Activated CD4-positive, alpha-beta T cell treated with anti-CD3 and anti-CD28 coated beads, Interleukin-2, amount 50 U/mL, for 4 hours (primary cell): ENCODE data around the gene PPHLN1.
"Not testable (repeated sequence)": the region's sequence is repeated elsewhere in the genome, so short reads cannot be mapped to it uniquely, and the experiment has no call there.

ENCODE experiments used
- DNase-seq, 2 experiments: peaks; one replicate each; pipeline ENCODE4 v3.0.0-alpha.2; 2020

The PPHLN1 gene

DNA sequence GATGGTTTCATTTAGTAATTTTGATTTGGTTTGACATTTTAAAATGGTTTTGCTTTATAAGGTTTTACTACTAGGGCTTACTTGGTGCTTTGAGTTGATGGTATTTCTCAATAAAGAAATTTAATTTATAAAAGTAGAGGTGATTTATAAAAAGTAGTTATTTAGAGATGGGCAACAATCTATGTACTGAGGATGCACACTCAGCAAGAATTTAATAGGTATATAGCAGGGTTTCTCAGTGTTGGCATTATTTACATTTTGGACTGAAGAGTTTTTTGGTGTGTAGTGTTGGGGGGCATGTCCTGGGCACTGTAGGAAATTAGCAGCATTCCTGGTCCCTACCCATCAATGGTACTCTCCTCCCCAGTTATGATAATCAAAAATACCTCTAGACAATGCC, 47.7 kb downstream of the PPHLN1 start:
- DNase-seq, result no peak

GRCh38 chr12:42380733-42381132, 54.8 kb downstream of the PPHLN1 start:
- no peak for DNase-seq

GRCh38 chr12:42382013-42382696, 56.2 kb downstream of the PPHLN1 start:
- no peak for DNase-seq

DNA sequence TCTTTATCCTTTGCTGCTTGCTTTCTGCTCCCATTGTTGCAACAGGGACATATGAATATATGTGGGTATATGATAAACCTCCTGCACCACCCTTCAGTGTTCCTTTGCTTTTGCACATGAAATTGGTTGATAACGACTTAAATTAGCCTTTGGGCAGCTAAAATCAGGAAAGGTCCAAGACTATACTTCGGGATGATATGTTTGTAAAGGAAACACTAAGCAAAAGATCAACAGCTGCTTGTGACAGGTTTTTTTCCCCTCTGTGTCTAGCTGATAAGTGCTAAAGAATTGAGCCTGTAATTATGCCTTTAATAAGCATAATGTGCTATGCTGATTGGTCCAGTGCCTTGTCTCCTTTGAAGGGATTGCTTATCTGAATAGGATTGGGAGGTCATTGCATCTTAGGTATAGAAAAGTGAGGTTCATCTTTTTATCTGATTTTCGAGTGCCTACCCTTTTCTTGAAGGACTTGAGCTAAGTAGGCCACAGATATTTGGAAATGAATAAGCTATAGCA, 59.4 kb downstream of the PPHLN1 start:
- DNase-seq, result no peak

- DNase-seq, result no peak
Observed at GRCh38 chr12:42386308-42386707, 60.3 kb downstream of the PPHLN1 start.

DNA sequence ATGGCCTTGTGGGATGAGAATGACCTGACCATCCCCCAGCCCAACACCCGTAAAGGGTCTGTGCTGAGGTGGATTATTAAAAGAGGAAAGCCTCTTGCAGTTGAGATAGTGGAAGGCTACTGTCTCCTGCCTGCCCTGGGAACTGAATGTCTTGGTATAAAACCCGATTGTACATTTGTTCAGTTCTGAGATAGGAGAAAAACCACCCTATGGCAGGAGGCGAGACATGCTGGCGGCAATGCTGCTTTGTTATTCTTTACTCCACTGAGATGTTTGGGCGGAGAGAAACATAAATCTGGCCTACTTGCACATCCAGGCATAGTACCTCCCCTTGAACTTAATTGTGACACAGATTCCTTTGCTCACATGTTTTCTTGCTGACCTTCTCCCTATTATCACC, 62.1 kb downstream of the PPHLN1 start:
- DNase-seq, result not testable (repeated sequence)

- DNase-seq, result no peak
Observed at GRCh38 chr12:42394429-42394828, 68.5 kb downstream of the PPHLN1 start.

DNA sequence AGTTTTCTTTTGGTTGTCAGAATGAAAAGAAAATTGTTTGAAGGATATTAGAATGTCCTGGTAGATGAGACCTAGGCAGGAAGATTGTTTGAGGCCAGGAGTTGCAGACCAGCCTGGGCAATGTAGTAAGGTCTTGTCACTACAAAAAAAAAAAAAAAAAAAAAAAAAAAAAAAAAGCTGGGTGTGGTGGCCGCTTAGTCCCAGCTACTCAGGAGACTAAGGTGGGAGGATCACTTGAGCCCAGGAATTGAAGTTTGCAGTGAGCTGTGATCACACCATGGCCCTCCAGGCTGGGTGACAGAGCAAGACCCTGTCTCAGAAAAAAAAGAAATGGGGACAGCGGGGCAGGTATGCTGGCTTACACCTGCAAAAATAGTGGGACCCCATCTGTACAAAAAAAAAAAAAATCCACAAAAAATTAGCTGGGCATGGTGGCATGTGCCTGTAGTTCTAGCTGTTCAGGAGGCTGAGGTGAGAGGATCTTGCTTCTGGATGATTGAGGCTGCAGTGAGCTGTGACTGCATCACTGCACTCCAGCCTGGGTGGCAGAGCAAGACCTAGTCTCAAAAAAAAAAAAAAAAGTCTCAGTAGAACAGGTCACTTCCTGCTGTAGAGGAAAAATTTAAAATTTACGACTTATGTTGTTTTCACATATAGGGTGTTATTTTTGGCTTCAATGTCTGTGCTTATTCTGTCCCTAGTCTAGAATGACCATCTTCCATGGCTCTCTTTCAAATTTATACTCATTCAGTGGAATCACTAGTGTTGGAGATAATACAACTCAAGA, 70.7 kb downstream of the PPHLN1 start:
- no peak for DNase-seq

GRCh38 chr12:42402821-42403411, 76.9 kb downstream of the PPHLN1 start:
- no peak for DNase-seq

- no peak for DNase-seq
Observed at GRCh38 chr12:42407306-42407705, 81.3 kb downstream of the PPHLN1 start.

GRCh38 chr12:42409471-42409870, 83.5 kb downstream of the PPHLN1 start:
- no peak for DNase-seq

- DNase-seq, result no peak
Observed at GRCh38 chr12:42410340-42410739, 84.4 kb downstream of the PPHLN1 start.

GRCh38 chr12:42420395-42420794, 94.4 kb downstream of the PPHLN1 start:
- DNase-seq, result no peak

- DNase-seq, result no peak
Observed at GRCh38 chr12:42421844-42422779, 96.1 kb downstream of the PPHLN1 start.

DNA sequence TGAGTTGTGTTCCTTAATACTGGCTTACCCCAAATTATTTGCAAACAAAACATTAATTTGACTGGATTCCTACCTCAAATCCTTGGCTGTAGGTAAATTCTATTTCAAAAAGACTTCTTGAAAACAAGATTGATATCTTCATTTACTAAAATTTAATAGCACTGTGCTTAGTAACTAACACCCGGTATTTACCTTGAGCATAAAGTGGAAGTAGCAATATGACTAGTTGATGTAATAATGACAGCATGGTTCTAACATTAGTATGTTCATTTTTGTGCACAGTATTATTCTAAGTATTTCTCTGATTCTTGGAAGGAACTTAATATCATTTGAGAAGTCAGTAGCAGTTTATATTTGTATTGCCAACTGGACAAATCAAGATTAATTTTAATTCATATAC, 96.8 kb downstream of the PPHLN1 start:
- no peak for DNase-seq

DNA sequence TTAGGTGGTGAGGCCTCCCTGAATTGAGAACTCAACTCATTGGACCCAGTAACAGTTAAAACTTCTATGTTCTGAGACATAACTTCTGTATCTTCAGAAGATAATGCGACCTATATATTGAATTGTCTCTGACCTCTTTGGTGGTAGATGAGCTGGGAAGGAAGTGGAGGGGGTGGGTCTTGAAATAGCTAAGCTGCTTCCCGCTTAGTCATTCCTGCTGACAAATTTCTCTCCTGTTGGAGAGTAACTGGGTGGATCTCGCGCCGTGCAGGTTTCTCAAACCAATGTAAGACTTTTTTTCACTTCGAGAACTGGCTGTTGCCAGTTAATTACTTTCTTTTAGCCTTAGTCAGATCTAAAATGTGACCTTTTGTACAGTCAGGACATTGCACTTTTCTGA, 100.8 kb downstream of the PPHLN1 start:
- DNase-seq, result no peak

GRCh38 chr12:42428850-42429249, 102.9 kb downstream of the PPHLN1 start:
- DNase-seq, result no peak

DNA sequence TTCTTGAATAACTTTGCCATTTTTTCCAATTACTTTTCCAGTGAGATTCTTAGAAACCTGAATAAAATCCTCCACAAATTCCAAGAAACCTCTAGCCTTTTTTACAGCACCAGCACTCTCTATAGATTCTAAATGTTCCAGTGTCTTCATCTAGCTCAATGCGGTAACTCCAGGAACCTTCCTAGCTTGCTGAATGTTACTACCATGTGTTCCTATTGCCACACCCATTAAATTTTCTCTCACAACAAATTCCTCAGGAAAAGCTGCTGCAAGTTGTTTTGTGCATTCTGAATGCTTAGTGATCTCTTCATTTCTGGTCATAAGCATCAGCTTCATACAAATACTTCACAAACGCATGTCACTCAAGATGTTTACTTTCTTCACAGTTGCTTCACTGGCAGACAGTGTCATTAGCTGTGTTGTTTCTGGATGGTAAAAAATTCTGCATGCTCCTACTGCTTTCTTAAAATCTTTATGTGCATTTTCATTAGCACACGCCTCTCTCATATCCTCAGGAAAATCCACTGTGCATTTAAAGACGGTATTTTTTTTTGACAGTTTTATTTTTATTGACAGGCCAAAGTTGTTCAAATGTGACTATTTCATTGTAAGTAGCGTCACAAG, 106.7 kb downstream of the PPHLN1 start:
- DNase-seq, result no peak

GRCh38 chr12:42440608-42441007, 114.6 kb downstream of the PPHLN1 start:
- DNase-seq, result no peak

DNA sequence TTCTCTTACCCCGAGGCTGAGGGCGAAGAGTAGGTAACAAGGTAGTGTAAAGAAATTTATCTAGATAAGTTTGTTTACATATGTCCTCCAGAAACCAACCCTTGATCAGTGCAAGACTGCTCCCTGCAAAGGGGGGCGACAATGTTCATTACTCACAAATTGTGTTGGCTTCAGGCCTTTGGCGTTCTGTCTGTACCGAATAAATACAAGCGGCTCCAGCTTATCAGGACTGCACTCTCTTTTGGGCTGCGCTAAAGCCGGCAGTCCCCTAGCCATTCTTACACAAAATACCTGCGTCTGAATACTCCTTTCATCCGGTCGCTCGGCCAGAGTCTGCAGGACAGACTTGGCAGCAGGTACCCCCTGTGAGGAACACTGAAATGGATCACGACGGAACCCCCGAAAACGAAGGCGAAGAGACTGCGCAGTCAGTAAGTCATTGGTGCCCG, 116.4 kb downstream of the PPHLN1 start:
- DNase-seq, result no peak

GRCh38 chr12:42442888-42443287, 116.9 kb downstream of the PPHLN1 start:
- DNase-seq, result no peak
